Peyer's patch (tissue), 4 donors: ENCODE data around the gene LRBA.

Source experiments
- CTCF ChIP-seq, 6 experiments: fragments of 450-650 bp in 4 of 6; fragments of 200-600 bp in 2 of 6; sonication (generic) in 1 of 6; IDR thresholded peaks; one replicate each; pipeline ENCODE4 v1.5.1; 2017 to 2019; ENCODE audit warnings: antibody characterized with exemption in 6 of 6, mild to moderate bottlenecking in 3 of 6, moderate library complexity in 1 of 6
- POLR2A ChIP-seq, 2 donors: fragments of 450-650 bp; IDR thresholded peaks; one replicate each; pipeline ENCODE4 v1.5.1; 2017; ENCODE audit warnings: antibody characterized with exemption in 2 of 2, mild to moderate bottlenecking in 2 of 2, moderate library complexity in 2 of 2

- TF ChIP-seq CTCF (IDR thresholded peaks at IDR 0.05) (no peak), POLR2A (IDR thresholded peaks at IDR 0.05) (no peak)
Observed at GRCh38 chr4:150252741-150253140, 762.3 kb downstream of the LRBA start.
